CD4-positive, alpha-beta memory T cell (primary cell): Measurements from ENCODE around the gene LCN6. TPM values are rescaled to one million over a fixed set of nuclear protein-coding genes. Genes with fewer than 3 reads are reported as not detected.
A peak's percentile ranks its signal among the peaks of the same experiment; 100 is the strongest.
"Not testable (repeated sequence)": the region's sequence is repeated elsewhere in the genome, so short reads cannot be mapped to it uniquely, and the experiment has no call there.

Source experiments
- CTCF ChIA-PET: fragments of 350-600 bp; sonication (Branson Sonifier 250); formaldehyde crosslinking; loops from one replicate; lab custom pipeline; 2021; ENCODE audit warnings: inconsistent platforms; ENCODE audit not compliant: partially characterized antibody; lab: Charles Lee
- POLR2A ChIA-PET: fragments of 350-600 bp; sonication (Branson Sonifier 250); formaldehyde crosslinking; loops from one replicate; lab custom pipeline; 2021; ENCODE audit not compliant: partially characterized antibody; lab: Charles Lee
- DNase-seq, 5 donors: peaks; one replicate each; pipeline versions ENCODE4 v3.0.0 to v3.0.0-alpha.2; 2020 to 2022; ENCODE audit warnings: mixed read lengths in 1 of 5
- H3K27ac ChIP-seq: one replicate; pipeline ENCODE4 v1.7.0; 2013; ENCODE audit warnings: low read depth, low read length
- H3K27me3 ChIP-seq: 2 replicates; pipeline ENCODE4 v1.7.0; 2013; ENCODE audit warnings: mild to moderate bottlenecking, low read length, moderate library complexity; ENCODE audit not compliant: insufficient read depth
- H3K36me3 ChIP-seq: 2 replicates; pipeline ENCODE4 v1.7.0; 2013; ENCODE audit warnings: mild to moderate bottlenecking, low read length, moderate library complexity; ENCODE audit not compliant: insufficient read depth
- H3K4me1 ChIP-seq: 2 replicates; pipeline ENCODE4 v1.7.0; 2013; ENCODE audit warnings: mild to moderate bottlenecking, low read length, moderate library complexity; ENCODE audit not compliant: insufficient read depth
- H3K4me3 ChIP-seq, 2 donors: one replicate each; pipeline ENCODE4 v1.7.0; 2013; ENCODE audit warnings: low read length in 2 of 2, mild to moderate bottlenecking in 1 of 2
- H3K9me3 ChIP-seq, 2 donors: one replicate each; pipeline ENCODE4 v1.7.0; 2013; ENCODE audit warnings: low read length in 2 of 2, control low read depth in 1 of 2; ENCODE audit not compliant: control insufficient read depth in 1 of 2
- H3K27ac Mint-ChIP-seq, 7 donors: one replicate each; pipeline ENCODE4 v1.8.0; 2020 to 2021; ENCODE audit warnings: mixed read lengths in 7 of 7, mild to moderate bottlenecking in 6 of 7, inconsistent platforms in 3 of 7, moderate library complexity in 3 of 7
- H3K27me3 Mint-ChIP-seq, 2 donors: one replicate each; pipeline ENCODE4 v1.8.0; 2020 to 2021; ENCODE audit warnings: mixed read lengths in 2 of 2
- H3K36me3 Mint-ChIP-seq, 2 donors: one replicate each; pipeline ENCODE4 v1.8.0; 2020 to 2021; ENCODE audit warnings: mixed read lengths in 2 of 2, inconsistent platforms in 1 of 2, mild to moderate bottlenecking in 1 of 2
- H3K4me1 Mint-ChIP-seq, 4 donors: one replicate each; pipeline ENCODE4 v1.8.0; 2020 to 2021; ENCODE audit warnings: mixed read lengths in 4 of 4, mild to moderate bottlenecking in 1 of 4
- H3K4me3 Mint-ChIP-seq, 8 donors: one replicate each; pipeline ENCODE4 v1.8.0; 2020 to 2021; ENCODE audit warnings: mixed read lengths in 8 of 8, mild to moderate bottlenecking in 7 of 8, moderate library complexity in 6 of 8, inconsistent platforms in 3 of 8
- H3K9me3 Mint-ChIP-seq, 8 donors: one replicate each; pipeline ENCODE4 v1.8.0; 2020 to 2021; ENCODE audit warnings: mixed read lengths in 8 of 8, mild to moderate bottlenecking in 5 of 8, inconsistent platforms in 3 of 8, moderate library complexity in 1 of 8
- intact Hi-C: fragments of 100-400 bp; cut with micrococcal nuclease; formaldehyde crosslinking; loops from one replicate; pipeline ENCODE4 v1.15.1; 2023
- polyA plus RNA-seq, 2 donors: library from polyadenylated mRNA; unstranded; fragments of 300-500 nt; fragmentation: Illumina TruSeq; gene quantifications; one replicate each; pipeline ENCODE4 v1.2.3, GENCODE V29; 2021
- total RNA-seq, 2 experiments: library from RNA; stranded (reverse); gene quantifications; one replicate each; pipeline ENCODE4 v1.2.3, GENCODE V29; 2021

Gene LCN6
- total and polyA plus RNA-seq, 4 experiments from 2014 or later = not detected

DNA sequence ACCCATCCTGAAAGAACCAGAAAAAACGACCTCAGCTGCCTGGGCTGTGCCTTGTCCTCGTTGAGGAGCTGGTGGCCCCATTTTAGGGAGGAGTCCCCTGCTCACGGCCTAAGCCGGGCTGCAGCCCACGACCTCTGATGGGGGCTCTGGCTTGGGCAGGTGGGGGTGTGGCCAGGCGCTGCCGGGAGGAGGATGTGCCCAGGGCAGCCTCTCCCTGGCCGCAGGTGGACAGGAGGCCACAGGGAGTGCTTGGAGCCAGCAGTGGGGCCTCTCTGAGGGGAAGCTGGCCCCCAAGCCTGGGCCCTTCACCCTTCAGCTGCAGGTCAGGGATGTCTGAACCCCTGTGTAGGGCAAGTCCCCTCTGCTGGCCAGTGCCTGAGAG is 33.4 kb downstream of the LCN6 start:
- H3K27me3 ChIP-seq = peaks cover 8% of the 10 kb centered on the region
- H3K4me1 ChIP-seq = peaks cover 7% of the 10 kb centered on the region
- H3K9me3 Mint-ChIP-seq = no peaks in the 10 kb centered on the region
- H3K27me3 Mint-ChIP-seq = peaks cover 9 to 18% of the 10 kb centered on the region in 2 donors
- H3K36me3 Mint-ChIP-seq = no peaks in the 10 kb centered on the region
- DNase-seq = no peak
- H3K27ac ChIP-seq = no peak overlapping the region
- H3K4me1 Mint-ChIP-seq = peaks cover 0 to 5% (median 2%) of the 10 kb centered on the region in 4 donors
- no peak overlapping the region for H3K4me3 Mint-ChIP-seq
- H3K36me3 ChIP-seq = no peaks in the 10 kb centered on the region
- H3K27ac Mint-ChIP-seq = no peak overlapping the region
- no peaks in the 10 kb centered on the region for H3K9me3 ChIP-seq
- intact Hi-C loops = no loop called here
- CTCF ChIA-PET = no interaction called here
- no peak overlapping the region for H3K4me3 ChIP-seq
- POLR2A ChIA-PET = interaction anchor here (4.8 kb wide), 1 partner anchor 13 kb away, joined by 25 read pairs; no protein-coding TSS in a partner anchor

DNA sequence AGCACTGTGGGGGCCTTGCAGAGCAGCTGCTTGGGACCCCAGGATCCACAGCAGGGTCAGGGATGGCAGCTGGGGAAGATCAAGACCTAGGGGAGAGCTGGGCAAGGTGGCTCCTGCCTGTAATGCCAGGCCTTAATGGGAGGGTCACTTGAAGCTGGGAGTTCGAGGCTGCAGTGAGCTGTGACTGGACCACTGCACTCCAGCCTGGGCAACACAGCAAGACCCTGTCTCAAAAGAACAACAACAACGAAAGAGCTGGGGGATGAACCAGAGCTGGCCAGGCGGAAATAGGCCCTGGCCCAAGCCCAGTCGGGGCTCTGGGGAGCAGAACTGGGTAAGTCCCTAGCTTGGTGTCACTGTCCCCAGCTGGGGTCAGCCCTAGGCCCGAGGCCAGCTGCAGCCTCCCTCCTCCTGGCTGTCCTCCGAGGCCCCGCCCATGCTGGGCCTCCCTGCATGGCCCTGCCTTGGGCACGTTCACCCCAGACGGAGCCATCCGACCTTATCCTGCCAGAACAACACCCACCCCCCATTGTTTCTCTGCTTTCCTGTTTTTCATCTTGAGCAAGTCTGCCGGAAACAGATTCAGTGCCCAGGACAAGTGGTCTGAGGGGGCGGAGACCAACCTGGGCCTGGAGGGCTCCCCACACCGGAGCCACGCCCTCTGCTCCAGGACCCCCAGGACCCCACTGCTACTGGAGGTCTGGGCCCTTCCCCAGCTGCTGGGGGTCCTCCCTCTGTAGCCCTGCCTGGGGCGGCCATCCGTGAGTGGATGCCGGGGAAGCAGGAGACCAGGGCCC is 34.0 kb downstream of the LCN6 start:
- ChIA-PET CTCF (no interaction called here), POLR2A (interaction anchor here (1.2 to 4.8 kb wide), 2 partner anchors 11 to 14 kb away, joined by 3 to 25 read pairs; no protein-coding TSS in a partner anchor)
- Mint-ChIP-seq H3K4me1 (peaks cover 0 to 5% (median 2%) of the 10 kb centered on the region in 4 donors), H3K9me3 (no peaks in the 10 kb centered on the region), H3K27me3 (peaks cover 9 to 18% of the 10 kb centered on the region in 2 donors), H3K36me3 (no peaks in the 10 kb centered on the region), H3K4me3 (peak overlapping the region in 1 of 8 donors; percentile 21), H3K27ac (no peak overlapping the region)
- Histone ChIP-seq H3K9me3 (no peaks in the 10 kb centered on the region), H3K36me3 (no peaks in the 10 kb centered on the region), H3K4me1 (peaks cover 6% of the 10 kb centered on the region), H3K27ac (no peak overlapping the region), H3K4me3 (no peak overlapping the region), H3K27me3 (peaks cover 8% of the 10 kb centered on the region)
- intact Hi-C loops = no loop called here
- no peak for DNase-seq

DNA sequence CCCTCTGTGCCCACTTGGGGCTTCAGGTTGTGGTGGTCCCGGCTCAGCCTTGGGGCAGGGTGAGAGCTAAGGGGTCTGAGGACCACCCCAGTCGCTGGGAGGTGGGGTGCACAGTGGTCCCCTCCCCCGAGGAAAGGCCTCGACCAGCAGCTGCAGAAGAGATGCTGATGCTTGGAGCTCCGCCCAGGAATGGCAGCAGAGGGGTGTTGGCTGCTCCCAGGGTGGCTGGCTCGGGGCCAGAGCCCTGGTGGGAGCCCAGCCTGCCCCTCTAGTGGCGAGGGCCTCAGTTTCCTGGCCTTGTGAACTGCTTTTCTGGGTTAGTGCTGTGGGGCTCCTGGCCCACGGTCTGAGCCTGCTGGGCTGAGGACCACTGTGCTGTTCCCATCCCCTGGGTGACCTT is 34.8 kb downstream of the LCN6 start:
- H3K36me3 Mint-ChIP-seq = no peaks in the 10 kb centered on the region
- no peak for DNase-seq
- peaks cover 9 to 18% of the 10 kb centered on the region in 2 donors for H3K27me3 Mint-ChIP-seq
- CTCF ChIA-PET = no interaction called here
- intact Hi-C loops = no loop called here
- Histone ChIP-seq H3K4me3 (no peak overlapping the region), H3K9me3 (no peaks in the 10 kb centered on the region), H3K27me3 (peaks cover 8% of the 10 kb centered on the region), H3K4me1 (peaks cover 4% of the 10 kb centered on the region), H3K36me3 (no peaks in the 10 kb centered on the region), H3K27ac (no peak overlapping the region)
- no peak overlapping the region for H3K27ac Mint-ChIP-seq
- no peak overlapping the region for H3K4me3 Mint-ChIP-seq
- peaks cover 0 to 5% (median 2%) of the 10 kb centered on the region in 4 donors for H3K4me1 Mint-ChIP-seq
- POLR2A ChIA-PET = interaction anchor here (1.2 to 4.8 kb wide), 2 partner anchors 12 to 15 kb away, joined by 3 to 25 read pairs; no protein-coding TSS in a partner anchor
- no peaks in the 10 kb centered on the region for H3K9me3 Mint-ChIP-seq

DNA sequence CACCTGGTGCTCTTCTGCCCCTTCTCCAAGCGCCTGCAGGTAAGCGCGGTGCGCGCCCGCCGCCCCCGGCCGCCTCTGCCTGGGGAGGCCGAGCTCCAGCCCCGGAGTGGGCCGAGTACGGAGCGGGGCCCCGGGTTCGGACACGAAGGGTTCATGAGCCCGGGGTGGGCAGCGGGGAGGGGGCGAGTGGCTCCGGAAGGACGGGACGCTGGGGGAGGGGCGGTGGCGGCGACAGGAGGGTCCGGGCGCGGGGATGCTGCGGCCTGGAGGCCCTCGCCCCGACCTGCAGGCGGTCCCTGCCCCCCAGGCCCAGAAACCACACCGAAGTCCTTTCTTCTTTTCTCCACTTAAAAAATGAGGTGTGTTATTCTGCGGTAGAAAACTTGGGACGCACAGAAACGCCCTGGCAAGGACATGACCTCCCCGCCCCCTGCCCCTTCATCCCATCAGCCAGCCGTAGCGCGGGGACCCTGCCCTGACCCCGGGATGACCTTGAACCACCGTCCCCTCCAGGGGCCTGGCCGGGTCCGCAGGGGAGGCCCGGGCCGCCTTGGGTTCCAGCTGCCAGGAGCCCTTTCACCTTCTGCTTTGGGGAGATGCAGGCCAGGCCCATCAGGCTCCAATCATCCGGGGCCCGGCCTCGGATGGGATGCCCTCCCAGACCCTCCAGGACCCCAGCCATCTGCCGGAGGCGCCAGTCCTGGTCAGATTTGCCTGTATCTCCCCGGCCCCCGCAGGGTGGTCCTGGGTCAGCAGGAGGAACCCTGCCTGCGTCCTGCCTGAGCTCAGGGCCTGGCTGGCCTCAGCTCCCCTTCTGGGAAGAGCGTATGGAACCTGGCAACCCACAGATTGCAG is 35.4 kb downstream of the LCN6 start:
- no peak overlapping the region for H3K27ac ChIP-seq
- H3K27ac Mint-ChIP-seq = no peak overlapping the region
- CTCF ChIA-PET = no interaction called here
- DNase-seq = no peak
- H3K4me3 Mint-ChIP-seq = peak overlapping the region in 2 of 8 donors; percentile 21 to 48
- POLR2A ChIA-PET = interaction anchor here (4.8 kb wide), 1 partner anchor 15 kb away, joined by 25 read pairs; no protein-coding TSS in a partner anchor
- H3K9me3 Mint-ChIP-seq = no peaks in the 10 kb centered on the region
- no peaks in the 10 kb centered on the region for H3K36me3 ChIP-seq
- intact Hi-C loops = no loop called here
- no peak overlapping the region for H3K4me3 ChIP-seq
- no peaks in the 10 kb centered on the region for H3K9me3 ChIP-seq
- H3K36me3 Mint-ChIP-seq = no peaks in the 10 kb centered on the region
- peaks cover 9 to 18% of the 10 kb centered on the region in 2 donors for H3K27me3 Mint-ChIP-seq
- peaks cover 8% of the 10 kb centered on the region for H3K27me3 ChIP-seq
- peaks cover 0 to 5% (median 2%) of the 10 kb centered on the region in 4 donors for H3K4me1 Mint-ChIP-seq
- H3K4me1 ChIP-seq = peaks cover 4% of the 10 kb centered on the region

DNA sequence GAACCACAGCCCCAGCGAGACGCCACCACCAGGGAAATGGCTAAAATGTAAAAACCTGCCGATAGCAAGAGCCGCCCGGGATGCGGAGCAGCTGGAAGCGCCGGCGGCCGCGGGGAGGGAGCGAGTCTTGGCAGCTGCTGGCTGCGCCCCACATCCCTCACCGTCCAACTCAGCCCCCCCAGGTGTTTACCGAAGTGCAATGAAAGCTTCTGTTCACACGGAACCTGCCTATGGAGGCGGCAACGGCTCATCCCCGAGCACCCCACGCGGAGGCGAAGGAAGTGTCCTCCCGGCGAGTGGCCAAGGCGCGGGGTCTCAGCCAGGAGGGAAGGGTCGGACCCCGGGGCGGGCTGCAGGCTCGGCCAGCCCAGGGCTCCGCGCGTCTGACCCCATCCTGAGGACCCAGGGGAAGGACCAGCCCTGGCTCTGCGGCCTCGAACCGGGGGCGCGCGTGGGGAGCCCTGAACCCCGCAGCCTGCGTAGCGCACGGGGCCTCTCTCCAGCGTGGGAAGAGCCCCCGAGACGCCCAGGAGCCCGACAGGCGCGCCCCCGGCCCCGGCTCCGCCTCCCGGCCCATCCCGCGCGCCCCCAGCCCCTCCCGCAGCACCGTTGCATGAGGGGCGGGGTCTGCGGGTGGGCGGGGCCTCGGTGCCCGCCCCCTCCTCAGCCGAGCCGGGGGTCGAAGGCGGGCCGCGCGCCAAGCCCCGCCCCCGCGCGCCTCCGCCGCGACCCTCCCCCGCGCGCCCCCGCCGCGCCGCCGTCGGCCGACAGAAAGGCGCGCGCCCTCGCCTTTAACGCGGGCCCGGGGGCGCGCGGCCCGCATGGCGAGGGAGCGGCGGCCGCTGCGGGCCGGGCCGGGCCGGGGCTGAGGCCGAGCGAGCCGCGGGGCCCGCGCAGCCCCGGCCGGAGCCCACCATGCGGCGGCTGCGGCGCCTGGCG is 36.3 kb downstream of the LCN6 start, which contains the start of gene DIPK1B:
TSS of gene DIPK1B (plus strand) at position 822 of the 939 bp plus-strand sequence. CDS start at position 916, 94 bp downstream.
- CTCF ChIA-PET = no interaction called here
- Mint-ChIP-seq H3K36me3 (no peaks in the 10 kb centered on the region), H3K9me3 (no peaks in the 10 kb centered on the region), H3K4me1 (peaks cover 0 to 5% (median 2%) of the 10 kb centered on the region in 4 donors), H3K27ac (peak within 1 kb of the TSS in 1 of 7 donors; percentile 51), H3K4me3 (peak within 1 kb of the TSS; percentile 59 to 78 (median 68)), H3K27me3 (peaks cover 9 to 18% of the 10 kb centered on the region in 2 donors)
- peaks cover 8% of the 10 kb centered on the region for H3K27me3 ChIP-seq
- no peak within 1 kb of the TSS for H3K4me3 ChIP-seq
- no peaks in the 10 kb centered on the region for H3K9me3 ChIP-seq
- POLR2A ChIA-PET = interaction anchor here (4.8 kb wide), 1 partner anchor 16 kb away, joined by 25 read pairs; no protein-coding TSS in a partner anchor
- DNase-seq = no peak
- peaks cover 4% of the 10 kb centered on the region for H3K4me1 ChIP-seq
- intact Hi-C loops = no loop called here
- no peak within 1 kb of the TSS for H3K27ac ChIP-seq
- no peaks in the 10 kb centered on the region for H3K36me3 ChIP-seq

DNA sequence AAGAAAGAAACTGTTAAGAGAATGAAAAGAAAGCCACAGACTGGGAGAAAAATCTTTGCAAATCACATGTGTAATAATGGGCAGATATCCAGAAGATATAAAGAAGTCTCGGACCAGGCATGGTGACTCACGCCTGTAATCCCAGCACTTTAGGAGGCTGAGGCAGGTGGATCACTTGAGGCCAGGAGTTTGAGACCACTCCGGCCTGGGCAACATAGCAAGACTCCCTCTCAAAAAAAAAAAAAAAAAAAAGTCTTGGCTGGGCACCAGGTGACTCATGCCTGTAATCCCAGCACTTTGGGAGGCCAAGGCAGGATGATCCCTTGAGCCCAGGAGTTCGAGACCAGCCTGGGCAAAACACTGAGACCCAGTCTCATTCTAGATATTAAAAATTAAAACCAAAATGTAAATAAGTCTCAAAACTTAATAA is 37.1 kb downstream of the LCN6 start:
- H3K4me1 Mint-ChIP-seq, H3K27me3 ChIP-seq, H3K9me3 ChIP-seq, DNase-seq, CTCF ChIA-PET, H3K9me3 Mint-ChIP-seq, intact Hi-C loops, H3K36me3 Mint-ChIP-seq, H3K27ac ChIP-seq, H3K4me1 ChIP-seq, H3K36me3 ChIP-seq, H3K4me3 ChIP-seq: not testable (repeated sequence)
- H3K4me3 Mint-ChIP-seq = peak overlapping the region in 7 of 8 donors; percentile 35 to 76 (median 63)
- peak overlapping the region in 1 of 7 donors; percentile 51 for H3K27ac Mint-ChIP-seq
- H3K27me3 Mint-ChIP-seq = peaks cover 9 to 18% of the 10 kb centered on the region in 2 donors
- POLR2A ChIA-PET = interaction anchor here (4.8 kb wide), 1 partner anchor 17 kb away, joined by 25 read pairs; no protein-coding TSS in a partner anchor
